Measurements from ENCODE around the gene VDAC2. TPM values are rescaled to one million over a fixed set of nuclear protein-coding genes. Genes with fewer than 3 reads are reported as not detected.

The VDAC2 gene
- polyA plus RNA-seq, 1 donor from 2014 or later, result 291 TPM

DNA sequence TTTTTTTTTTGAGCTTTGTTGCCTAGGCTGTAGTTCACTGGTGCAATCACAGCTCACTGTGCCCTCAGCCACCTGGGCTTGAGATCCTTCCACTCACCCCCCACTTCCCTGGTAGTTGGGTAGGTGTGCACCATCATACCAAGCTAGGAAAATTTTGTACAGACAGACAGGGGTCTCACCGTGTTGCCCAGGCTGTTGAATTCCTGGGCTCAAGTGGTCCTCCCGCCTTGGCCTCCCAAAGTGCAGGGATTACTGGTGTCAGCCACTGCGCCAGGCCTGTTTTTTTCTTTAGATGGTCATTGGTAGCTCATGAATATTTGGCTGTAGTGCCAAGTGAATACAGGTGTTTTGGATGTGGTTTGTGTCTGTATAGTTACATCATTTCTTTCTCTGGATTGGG lies 17.7 kb downstream of the VDAC2 start:
- Histone ChIP-seq H3K27me3 (ENCODE audit: insufficient read depth, low read depth, low read length) (no peaks in the 10 kb centered on the region), H3K9ac (ENCODE audit: low read length) (no peak overlapping the region), H3F3A (ENCODE audit: insufficient read depth, low read length, poor library complexity, severe bottlenecking) (no peaks in the 10 kb centered on the region), H3K4me2 (ENCODE audit: low read length) (no peak overlapping the region), H3K27ac (ENCODE audit: low read length) (no peak overlapping the region), H3K9me2 (ENCODE audit: insufficient read depth, low read length) (no peaks in the 10 kb centered on the region), H2AFZ (ENCODE audit: low read depth, low read length) (no peak overlapping the region), H3K9me3 (ENCODE audit: low read length) (no peaks in the 10 kb centered on the region), H4K20me1 (ENCODE audit: insufficient read depth) (no peaks in the 10 kb centered on the region), H3K4me3 (ENCODE audit: low read length) (no peak overlapping the region), H3K36me3 (ENCODE audit: insufficient read depth, low read length) (peaks cover 6% of the 10 kb centered on the region), H3K79me2 (replicated peaks; ENCODE audit: insufficient read depth, low read length) (peaks cover 20% of the 10 kb centered on the region)
- no peak for TF ChIP-seq EP300 (conservative IDR thresholded peaks at IDR 0.05; ENCODE audit: poor library complexity, severe bottlenecking)
- no peak for TF ChIP-seq RAD21 (conservative IDR thresholded peaks at IDR 0.05)
- no peak for TF ChIP-seq TAF1 (IDR thresholded peaks at IDR 0.05; ENCODE audit: low read depth)
- TF ChIP-seq MXI1 (conservative IDR thresholded peaks at IDR 0.05; ENCODE audit: poor library complexity, severe bottlenecking), result no peak
- no peak for TF ChIP-seq EZH2 (IDR thresholded peaks at IDR 0.05; ENCODE audit: borderline replicate concordance, insufficient read depth, low read length, poor library complexity, severe bottlenecking)
- no peak for TF ChIP-seq SMC3 (conservative IDR thresholded peaks at IDR 0.05; ENCODE audit: poor library complexity)

- no peaks in the 10 kb centered on the region for H3K27me3 ChIP-seq (ENCODE audit: insufficient read depth, low read depth, low read length)
- no peaks in the 10 kb centered on the region for H3F3A ChIP-seq (ENCODE audit: insufficient read depth, low read length, poor library complexity, severe bottlenecking)
- TF ChIP-seq REST (IDR thresholded peaks at IDR 0.05; ENCODE audit: borderline replicate concordance) (no peak), POLR2AphosphoS5 (IDR thresholded peaks at IDR 0.05) (no peak), RAD21 (conservative IDR thresholded peaks at IDR 0.05) (no peak), CTCF (IDR thresholded peaks at IDR 0.05; ENCODE audit: poor library complexity, severe bottlenecking) (no peak), SMC3 (conservative IDR thresholded peaks at IDR 0.05; ENCODE audit: poor library complexity) (no peak), EZH2 (IDR thresholded peaks at IDR 0.05; ENCODE audit: borderline replicate concordance, insufficient read depth, low read length, poor library complexity, severe bottlenecking) (no peak), EP300 (conservative IDR thresholded peaks at IDR 0.05; ENCODE audit: poor library complexity, severe bottlenecking) (no peak), TAF1 (IDR thresholded peaks at IDR 0.05; ENCODE audit: low read depth) (no peak), MXI1 (conservative IDR thresholded peaks at IDR 0.05; ENCODE audit: poor library complexity, severe bottlenecking) (no peak)
- H3K27ac ChIP-seq (ENCODE audit: low read length), result no peak overlapping the region
- H3K4me2 ChIP-seq (ENCODE audit: low read length), result no peak overlapping the region
- H3K4me3 ChIP-seq (ENCODE audit: low read length), result no peak overlapping the region
- H3K36me3 ChIP-seq (ENCODE audit: insufficient read depth, low read length), result peaks cover 6% of the 10 kb centered on the region
- H3K9ac ChIP-seq (ENCODE audit: low read length), result no peak overlapping the region
- no peak overlapping the region for H2AFZ ChIP-seq (ENCODE audit: low read depth, low read length)
- peaks cover 16% of the 10 kb centered on the region for H3K79me2 ChIP-seq (replicated peaks; ENCODE audit: insufficient read depth, low read length)
- H3K9me3 ChIP-seq (ENCODE audit: low read length), result no peaks in the 10 kb centered on the region
- no peaks in the 10 kb centered on the region for H3K9me2 ChIP-seq (ENCODE audit: insufficient read depth, low read length)
- H4K20me1 ChIP-seq (ENCODE audit: insufficient read depth), result no peaks in the 10 kb centered on the region
Observed at GRCh38 chr10:75228834-75229233, 18.2 kb downstream of the VDAC2 start.

Measured in neural cell (in vitro differentiated cells).